ENCODE measurements around the gene ZNF772.

ZNF772 gene

GRCh38 chr19:57436417-57436816 lies 40.9 kb downstream of the ZNF772 start:
- Histone ChIP-seq H3K36me3 (ENCODE audit: control insufficient read depth in 2 of 2, insufficient read depth in 2 of 2, low read length in 2 of 2) (peaks cover 0 to 2% of the 10 kb centered on the region in 2 donors), H3K4me3 (ENCODE audit: low read length in 2 of 2) (peak overlapping the region; percentile 88 to 92), H3K27ac (ENCODE audit: low read depth in 2 of 2, low read length in 2 of 2) (no peak overlapping the region), H3K4me1 (ENCODE audit: control insufficient read depth in 2 of 2, insufficient read depth in 2 of 2, low read length in 2 of 2) (peaks cover 10 to 14% of the 10 kb centered on the region in 2 donors), H3K9me3 (ENCODE audit: control insufficient read depth in 2 of 2, low read length in 2 of 2) (peaks cover 0 to 3% of the 10 kb centered on the region in 2 donors), H3K27me3 (ENCODE audit: control insufficient read depth in 2 of 2, insufficient read depth in 2 of 2, low read length in 2 of 2) (no peaks in the 10 kb centered on the region), H3K9ac (ENCODE audit: low read depth in 1 of 2, low read length in 2 of 2) (no peak overlapping the region)

- H3K4me3 ChIP-seq (ENCODE audit: low read length in 2 of 2): peak within 1 kb of the TSS; percentile 88 to 92
- H3K4me1 ChIP-seq (ENCODE audit: control insufficient read depth in 2 of 2, insufficient read depth in 2 of 2, low read length in 2 of 2): peaks cover 10 to 14% of the 10 kb centered on the region in 2 donors
- H3K27ac ChIP-seq (ENCODE audit: low read depth in 2 of 2, low read length in 2 of 2): peak within 1 kb of the TSS; percentile 73 to 83
- no peaks in the 10 kb centered on the region for H3K27me3 ChIP-seq (ENCODE audit: control insufficient read depth in 2 of 2, insufficient read depth in 2 of 2, low read length in 2 of 2)
- no peaks in the 10 kb centered on the region for H3K9me3 ChIP-seq (ENCODE audit: control insufficient read depth in 2 of 2, low read length in 2 of 2)
- H3K36me3 ChIP-seq (ENCODE audit: control insufficient read depth in 2 of 2, insufficient read depth in 2 of 2, low read length in 2 of 2): peaks cover 0 to 2% of the 10 kb centered on the region in 2 donors
- peak within 1 kb of the TSS; percentile 78 to 83 for H3K9ac ChIP-seq (ENCODE audit: low read depth in 1 of 2, low read length in 2 of 2)
Measured at GRCh38 chr19:57435062-57435978, 42.0 kb downstream of the ZNF772 start, which contains the start of gene ZNF749. Gene ZNF749, plus strand, starts transcription at chr19:57435325. Its CDS starts 254 bp downstream, at chr19:57435579.

- Histone ChIP-seq H3K4me1 (ENCODE audit: control insufficient read depth in 2 of 2, insufficient read depth in 2 of 2, low read length in 2 of 2) (peaks cover 10 to 14% of the 10 kb centered on the region in 2 donors), H3K4me3 (ENCODE audit: low read length in 2 of 2) (peak overlapping the region; percentile 88 to 92), H3K9me3 (ENCODE audit: control insufficient read depth in 2 of 2, low read length in 2 of 2) (no peaks in the 10 kb centered on the region), H3K36me3 (ENCODE audit: control insufficient read depth in 2 of 2, insufficient read depth in 2 of 2, low read length in 2 of 2) (no peaks in the 10 kb centered on the region), H3K9ac (ENCODE audit: low read depth in 1 of 2, low read length in 2 of 2) (peak overlapping the region in 1 of 2 donors; percentile 83), H3K27ac (ENCODE audit: low read depth in 2 of 2, low read length in 2 of 2) (no peak overlapping the region), H3K27me3 (ENCODE audit: control insufficient read depth in 2 of 2, insufficient read depth in 2 of 2, low read length in 2 of 2) (no peaks in the 10 kb centered on the region)
Measured at GRCh38 chr19:57434386-57435061, 42.8 kb downstream of the ZNF772 start.

GRCh38 chr19:57421037-57421436 lies 56.3 kb downstream of the ZNF772 start:
- Histone ChIP-seq H3K36me3 (ENCODE audit: control insufficient read depth in 2 of 2, insufficient read depth in 2 of 2, low read length in 2 of 2) (peaks cover 37 to 47% of the 10 kb centered on the region in 2 donors), H3K27ac (ENCODE audit: low read depth in 2 of 2, low read length in 2 of 2) (no peak overlapping the region), H3K27me3 (ENCODE audit: control insufficient read depth in 2 of 2, insufficient read depth in 2 of 2, low read length in 2 of 2) (no peaks in the 10 kb centered on the region), H3K4me1 (ENCODE audit: control insufficient read depth in 2 of 2, insufficient read depth in 2 of 2, low read length in 2 of 2) (no peaks in the 10 kb centered on the region), H3K4me3 (ENCODE audit: low read length in 2 of 2) (no peak overlapping the region), H3K9me3 (ENCODE audit: control insufficient read depth in 2 of 2, low read length in 2 of 2) (peaks cover 44 to 49% of the 10 kb centered on the region in 2 donors), H3K9ac (ENCODE audit: low read depth in 1 of 2, low read length in 2 of 2) (no peak overlapping the region)

GRCh38 chr19:57419439-57419838 lies 57.9 kb downstream of the ZNF772 start:
- H3K4me1 ChIP-seq (ENCODE audit: control insufficient read depth in 2 of 2, insufficient read depth in 2 of 2, low read length in 2 of 2): no peaks in the 10 kb centered on the region
- peaks cover 45 to 52% of the 10 kb centered on the region in 2 donors for H3K9me3 ChIP-seq (ENCODE audit: control insufficient read depth in 2 of 2, low read length in 2 of 2)
- no peak overlapping the region for H3K27ac ChIP-seq (ENCODE audit: low read depth in 2 of 2, low read length in 2 of 2)
- no peak overlapping the region for H3K9ac ChIP-seq (ENCODE audit: low read depth in 1 of 2, low read length in 2 of 2)
- peak overlapping the region; percentile 10 to 27 for H3K4me3 ChIP-seq (ENCODE audit: low read length in 2 of 2)
- H3K27me3 ChIP-seq (ENCODE audit: control insufficient read depth in 2 of 2, insufficient read depth in 2 of 2, low read length in 2 of 2): no peaks in the 10 kb centered on the region
- H3K36me3 ChIP-seq (ENCODE audit: control insufficient read depth in 2 of 2, insufficient read depth in 2 of 2, low read length in 2 of 2): peaks cover 46 to 60% of the 10 kb centered on the region in 2 donors
